B cell (primary cell): ENCODE data around the gene SYNJ2.

Experiments
- CTCF ChIP-seq: fragments of 200-600 bp; IDR thresholded peaks from one replicate; pipeline ENCODE4 v1.8.0; 2022; ENCODE audit warnings: antibody characterized with exemption, mild to moderate bottlenecking
- EZH2 ChIP-seq: IDR thresholded peaks from 2 replicates; pipeline ENCODE4 v1.6.1; 2012; ENCODE audit warnings: borderline replicate concordance, low read depth, mild to moderate bottlenecking, moderate library complexity, low read length; ENCODE audit not compliant: insufficient read depth, poor library complexity, severe bottlenecking

DNA sequence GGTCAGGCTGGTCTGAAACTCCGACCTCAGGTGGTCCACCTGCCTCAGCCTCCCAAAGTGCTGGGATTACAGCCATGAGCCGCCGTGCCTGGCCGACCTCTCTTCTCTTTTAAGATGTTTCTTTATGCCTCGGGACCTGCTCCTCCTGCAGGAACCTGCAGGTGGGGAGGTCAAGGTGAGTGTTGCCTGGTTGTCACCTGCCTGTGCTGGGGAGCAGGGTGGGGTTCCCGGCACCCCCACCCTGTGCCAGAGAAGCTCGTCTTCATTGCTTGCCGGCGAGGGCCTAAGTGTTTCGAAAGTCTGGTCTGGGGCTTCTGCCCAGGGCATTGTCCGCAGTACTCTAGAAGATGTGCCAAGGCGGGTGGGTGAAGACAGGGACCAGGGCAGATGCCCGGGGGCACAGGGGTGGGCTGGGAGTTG is 36.0 kb downstream of the SYNJ2 start:
- no peak for TF ChIP-seq CTCF
- TF ChIP-seq EZH2 = no peak
